Erythroblast (primary cell): ENCODE measurements around the gene RTP1.

Source experiments
- GATA1 ChIP-seq: IDR thresholded peaks from 2 replicates; pipeline ENCODE4 v1.6.1; 2011; ENCODE audit warnings: low read depth, mild to moderate bottlenecking, control low read depth, low read length, moderate library complexity
- POLR2A ChIP-seq: IDR thresholded peaks from 2 replicates; pipeline ENCODE4 v1.6.1; 2011; ENCODE audit warnings: mild to moderate bottlenecking, low read length

GRCh38 chr3:187162265-187162953 lies 34.9 kb upstream of the RTP1 start:
- no peak for TF ChIP-seq POLR2A
- TF ChIP-seq GATA1: no peak
